Esophagus mucosa (tissue), 1 donor: ENCODE results near the gene CELSR1. TPM values are rescaled to one million over a fixed set of nuclear protein-coding genes. Genes with fewer than 3 reads are reported as not detected.
A peak's percentile ranks its signal among the peaks of the same experiment; 100 is the strongest.

Experiments
- ATAC-seq: fragments of 200-7000 bp; cut with Tn5 transposase; one replicate; pipeline ENCODE4 v1.9.1; 2020
- total RNA-seq: library from RNA; stranded (reverse); gene quantifications from one replicate; pipeline ENCODE4 v1.2.4, GENCODE V29; 2023
- donor health status: DM: yes; HTN: yes; CAD: no.

CELSR1 gene
- total RNA-seq = 36.0 TPM

DNA sequence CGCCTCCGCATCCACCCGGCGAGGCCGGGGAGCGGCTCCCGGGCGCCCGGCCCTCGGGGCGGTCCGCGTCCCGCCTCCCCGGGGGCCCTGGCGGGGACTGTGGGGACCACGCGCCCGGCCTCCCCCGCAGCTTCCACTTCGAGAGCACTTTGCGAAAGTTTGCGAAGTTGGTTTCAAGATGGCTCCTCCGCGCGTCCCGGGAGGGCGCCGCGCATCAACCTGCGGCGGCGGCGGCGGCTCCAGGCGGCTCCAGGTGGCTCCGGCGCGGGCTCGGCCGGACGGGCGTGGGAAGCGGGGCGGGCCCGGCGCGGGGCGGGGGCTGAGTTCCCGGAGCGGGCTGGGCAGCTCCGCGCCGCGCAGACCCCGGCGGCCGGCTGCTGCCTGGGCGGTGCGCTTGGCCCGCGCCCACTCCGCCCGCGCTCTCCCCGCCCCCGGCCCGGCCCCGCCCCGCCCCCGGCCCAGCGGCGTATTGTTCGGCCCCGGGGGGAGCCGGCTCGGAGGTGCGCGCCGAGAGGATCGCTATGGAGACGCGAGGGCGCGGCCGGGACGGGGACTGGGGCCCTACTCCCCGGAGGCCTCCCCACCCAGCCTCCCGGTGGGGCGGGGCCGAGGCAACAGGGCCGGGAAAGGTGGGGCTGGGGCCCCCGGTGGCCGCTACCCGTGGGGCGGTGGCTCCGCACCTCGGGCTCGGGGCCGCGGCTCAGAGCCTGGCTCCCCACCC is at the start of gene CELSR1:
TSS of gene CELSR1 (minus strand) at position 396 of the 721 bp plus-strand sequence. CDS start 450 bp downstream, outside the sequence.
- peak; percentile 67 for ATAC-seq

GRCh38 chr22:46587061-46587460 is 49.6 kb upstream of the CELSR1 start:
- no peak for ATAC-seq

- ATAC-seq = no peak
Observed at GRCh38 chr22:46586531-46587011, 49.2 kb upstream of the CELSR1 start.

DNA sequence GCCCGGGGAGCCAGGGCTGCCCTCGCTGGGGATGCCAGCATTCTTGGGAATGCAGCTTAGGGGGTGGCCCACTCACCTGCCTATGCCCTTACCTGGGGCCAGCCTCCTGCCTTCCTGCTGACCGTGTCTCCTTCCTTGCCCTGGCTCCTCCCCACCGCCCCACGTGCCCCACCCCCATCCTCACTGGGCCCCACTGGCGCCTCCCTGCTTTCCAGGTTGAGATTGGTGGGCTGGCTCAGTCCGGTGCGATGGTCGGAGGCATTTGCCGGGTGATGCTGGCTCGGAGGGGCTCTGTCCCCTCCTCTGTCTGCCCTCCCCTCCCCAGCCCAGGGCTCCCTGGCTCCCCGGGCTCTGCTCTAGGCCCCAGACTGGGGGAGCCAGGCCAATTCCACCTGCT is 48.7 kb upstream of the CELSR1 start:
- ATAC-seq = no peak

DNA sequence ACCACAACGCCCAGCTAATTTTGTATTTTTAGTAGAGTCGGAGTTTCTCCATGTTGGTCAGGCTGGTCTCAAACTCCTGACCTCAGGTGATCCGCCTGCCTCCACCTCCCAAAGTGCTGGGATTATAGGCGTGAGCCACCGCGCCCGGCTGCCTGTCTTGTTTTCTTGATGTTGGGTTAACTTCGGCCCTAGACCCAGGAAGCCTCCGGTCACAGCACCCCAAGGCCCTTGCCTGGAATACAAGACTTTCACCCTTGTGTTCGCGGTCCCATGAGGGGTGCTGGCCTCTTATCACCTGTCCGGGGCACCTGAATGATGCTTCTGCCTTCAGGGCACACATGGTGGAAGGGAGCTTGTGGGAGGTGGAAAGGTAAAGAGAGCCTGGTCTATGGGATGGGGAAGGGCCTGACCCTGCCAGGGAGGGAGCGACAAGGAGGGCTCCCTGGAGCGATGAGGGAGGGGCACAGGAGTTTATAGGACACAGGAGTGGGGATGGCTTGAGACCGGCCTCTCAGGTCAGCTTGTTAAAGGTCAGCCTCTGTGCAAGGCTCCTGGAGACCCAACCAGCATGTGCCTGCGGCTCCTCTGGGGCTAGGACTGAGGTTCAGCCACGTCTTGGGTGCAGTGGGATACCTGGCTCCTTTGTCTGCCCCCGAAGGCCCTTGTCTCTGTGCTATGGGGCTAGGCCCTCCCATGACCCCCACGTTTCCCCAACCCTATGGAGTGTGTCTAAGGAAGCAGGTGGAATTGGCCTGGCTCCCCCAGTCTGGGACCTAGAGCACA is 48.1 kb upstream of the CELSR1 start:
- ATAC-seq = no peak

GRCh38 chr22:46584081-46584921 is 46.9 kb upstream of the CELSR1 start:
- peak; percentile 54 for ATAC-seq

- ATAC-seq = no peak
Observed at GRCh38 chr22:46583571-46583970, 46.2 kb upstream of the CELSR1 start.

- no peak for ATAC-seq
Observed at GRCh38 chr22:46582281-46582933, 45.0 kb upstream of the CELSR1 start.

DNA sequence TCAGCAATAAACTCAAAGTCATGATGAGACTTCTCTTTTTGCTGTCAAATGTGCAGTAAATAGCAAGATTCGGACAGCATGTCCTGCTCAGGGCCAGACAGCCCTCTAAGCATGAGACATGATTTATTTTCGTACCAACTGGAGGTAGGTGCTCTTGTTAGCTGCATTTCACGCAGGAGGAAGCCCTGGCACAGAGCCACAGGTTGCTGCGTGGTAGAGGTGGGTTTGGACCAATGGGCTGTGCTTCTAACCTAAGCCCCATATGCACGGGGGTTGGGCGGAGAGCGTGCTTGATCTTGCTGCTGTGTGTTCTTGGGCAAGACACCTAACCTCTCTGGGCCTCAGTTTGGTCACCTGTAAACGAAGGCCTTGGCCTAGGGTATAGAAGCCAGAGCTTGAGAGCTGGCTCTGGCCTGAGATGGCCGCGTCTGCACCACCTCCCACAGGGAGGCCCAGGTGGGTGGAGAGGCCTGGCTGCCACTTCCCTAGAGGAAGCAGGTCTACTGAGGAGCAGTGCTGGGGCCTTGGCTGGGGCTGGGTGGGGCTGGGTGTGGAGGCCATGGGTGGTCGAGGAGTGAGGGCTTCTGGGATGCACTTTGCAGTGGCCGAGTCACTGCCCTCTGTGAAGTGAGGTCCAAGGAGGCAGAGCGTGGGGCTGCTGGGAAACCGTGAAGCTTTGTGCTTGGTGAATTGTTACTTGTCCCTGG is 44.3 kb upstream of the CELSR1 start:
- ATAC-seq = no peak

DNA sequence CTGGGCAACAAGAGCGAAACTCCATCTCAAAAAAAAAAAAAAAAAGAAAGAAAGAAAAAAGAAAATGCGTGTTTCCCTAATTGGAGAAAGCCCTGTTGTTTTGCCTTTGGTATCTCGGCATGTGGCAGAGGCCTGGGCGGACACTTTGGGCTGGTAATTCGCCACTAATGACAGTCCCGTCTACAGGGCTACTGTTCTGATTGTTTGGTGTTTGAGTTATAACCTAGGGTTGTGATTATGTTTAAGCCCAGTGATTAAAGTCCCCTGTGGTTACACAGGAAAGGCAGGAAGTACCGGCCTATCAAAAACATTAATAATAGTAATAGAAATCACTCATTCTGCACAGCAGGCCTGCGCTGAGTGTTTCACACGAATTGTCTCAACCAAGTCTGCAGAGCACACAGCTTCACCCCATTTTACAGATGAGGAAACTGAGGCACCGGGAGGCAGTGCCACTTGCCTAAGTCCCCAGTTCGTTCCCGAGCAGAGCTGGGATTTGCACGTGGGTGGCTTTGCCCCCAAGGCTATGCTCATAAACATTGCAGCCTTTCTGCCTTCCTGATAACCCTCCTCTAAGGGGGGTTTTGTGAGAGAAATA is 43.6 kb upstream of the CELSR1 start:
- peak; percentile 53 for ATAC-seq

DNA sequence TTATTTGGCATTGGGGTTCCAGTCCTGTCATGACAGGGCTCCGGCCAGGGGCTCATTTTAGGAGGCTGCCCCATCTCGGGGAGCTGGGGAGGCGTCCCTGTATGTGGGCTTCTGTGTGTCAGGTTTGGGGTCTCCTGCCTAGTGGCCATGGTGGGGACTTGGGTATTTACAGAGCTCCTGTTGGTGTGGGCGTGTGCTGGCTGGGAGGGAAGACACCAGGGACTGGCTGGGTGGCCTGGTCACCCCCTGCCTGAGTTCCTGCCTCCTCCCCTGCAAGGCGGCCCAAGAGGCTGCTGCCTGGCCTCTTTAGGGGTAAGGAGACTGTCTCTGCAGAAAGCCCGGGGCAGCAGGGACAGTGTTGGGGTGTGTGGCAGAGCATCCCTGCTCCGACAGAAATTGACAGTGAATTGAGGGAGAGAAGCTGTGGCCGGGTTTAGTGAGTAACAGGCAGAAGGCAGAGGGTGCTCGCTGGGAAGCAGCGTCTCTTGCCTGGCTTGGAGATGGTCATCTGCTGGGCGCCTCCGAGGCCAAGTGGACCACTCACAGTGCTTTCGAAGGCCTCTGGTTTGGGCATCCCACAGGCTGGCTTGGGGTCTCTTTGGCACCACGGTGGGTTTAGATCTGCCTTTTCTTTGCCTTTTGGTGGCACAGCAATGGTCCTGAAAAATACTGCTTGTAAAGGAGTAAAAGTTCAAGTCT is 42.5 kb upstream of the CELSR1 start:
- ATAC-seq = no peak

DNA sequence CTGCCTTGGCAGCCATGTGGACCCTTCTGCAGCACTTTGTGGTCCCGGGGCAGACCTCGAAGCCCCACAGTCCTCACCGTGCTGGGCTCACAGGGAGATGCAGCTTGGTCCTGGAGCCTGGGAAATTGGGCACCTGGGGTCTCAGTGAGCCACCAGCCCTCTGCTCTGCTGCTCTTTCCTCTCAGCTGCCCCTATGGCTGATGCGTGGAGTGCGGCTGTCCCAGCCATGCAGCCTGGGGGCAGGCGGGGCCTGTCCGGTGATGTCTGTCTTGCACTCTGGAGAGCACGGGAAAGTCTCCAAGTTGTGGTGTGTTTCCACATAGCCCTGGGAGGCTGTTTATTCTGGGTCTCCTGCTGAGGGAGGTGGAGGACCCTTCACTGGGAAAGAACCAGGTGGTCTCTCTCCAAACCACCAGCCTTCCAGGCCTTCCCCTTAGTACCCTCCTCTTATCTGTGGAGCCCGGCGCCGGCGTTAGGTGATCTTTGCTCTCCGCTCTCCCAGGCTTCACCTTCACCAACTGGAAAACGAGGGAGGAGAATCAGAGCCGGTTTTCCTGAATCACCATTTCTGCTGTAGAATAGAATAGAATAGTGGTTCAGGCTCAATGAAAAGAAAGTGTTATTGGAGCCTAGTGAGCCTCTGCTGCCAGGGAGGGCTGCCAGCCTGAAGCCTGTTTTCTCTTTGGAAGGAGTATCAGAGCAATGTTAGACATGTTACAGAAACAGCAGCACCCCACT is 41.6 kb upstream of the CELSR1 start:
- ATAC-seq = peak; percentile 1

DNA sequence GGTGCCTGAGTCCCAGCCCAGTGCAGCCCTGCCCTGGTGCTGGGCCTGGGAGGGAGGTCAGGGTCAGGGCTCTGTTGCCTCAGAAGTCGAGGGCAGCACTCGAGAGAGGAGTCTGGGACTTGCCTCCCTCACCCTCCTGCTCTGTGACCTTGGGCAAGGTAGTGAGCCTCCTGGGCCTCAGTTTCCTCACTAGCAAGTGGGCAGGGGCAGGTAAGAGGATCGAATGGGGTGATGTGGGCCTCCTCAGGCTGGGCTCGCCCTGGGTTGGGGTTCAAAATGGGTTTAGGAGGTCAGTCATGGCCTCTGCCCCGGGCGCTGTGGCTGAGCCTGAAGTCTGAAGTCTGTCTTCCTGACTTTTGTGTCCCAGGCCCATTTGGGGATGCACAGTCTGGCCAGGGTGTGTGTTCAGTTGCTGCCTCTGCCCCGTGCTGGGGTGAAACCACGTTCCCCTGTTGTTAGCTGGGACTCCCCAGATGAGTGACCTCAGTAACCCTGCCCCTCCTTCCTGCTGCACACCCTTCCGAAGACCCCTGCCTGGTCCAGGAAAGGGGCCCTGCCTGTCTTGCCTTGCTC is 40.9 kb upstream of the CELSR1 start:
- ATAC-seq = no peak

DNA sequence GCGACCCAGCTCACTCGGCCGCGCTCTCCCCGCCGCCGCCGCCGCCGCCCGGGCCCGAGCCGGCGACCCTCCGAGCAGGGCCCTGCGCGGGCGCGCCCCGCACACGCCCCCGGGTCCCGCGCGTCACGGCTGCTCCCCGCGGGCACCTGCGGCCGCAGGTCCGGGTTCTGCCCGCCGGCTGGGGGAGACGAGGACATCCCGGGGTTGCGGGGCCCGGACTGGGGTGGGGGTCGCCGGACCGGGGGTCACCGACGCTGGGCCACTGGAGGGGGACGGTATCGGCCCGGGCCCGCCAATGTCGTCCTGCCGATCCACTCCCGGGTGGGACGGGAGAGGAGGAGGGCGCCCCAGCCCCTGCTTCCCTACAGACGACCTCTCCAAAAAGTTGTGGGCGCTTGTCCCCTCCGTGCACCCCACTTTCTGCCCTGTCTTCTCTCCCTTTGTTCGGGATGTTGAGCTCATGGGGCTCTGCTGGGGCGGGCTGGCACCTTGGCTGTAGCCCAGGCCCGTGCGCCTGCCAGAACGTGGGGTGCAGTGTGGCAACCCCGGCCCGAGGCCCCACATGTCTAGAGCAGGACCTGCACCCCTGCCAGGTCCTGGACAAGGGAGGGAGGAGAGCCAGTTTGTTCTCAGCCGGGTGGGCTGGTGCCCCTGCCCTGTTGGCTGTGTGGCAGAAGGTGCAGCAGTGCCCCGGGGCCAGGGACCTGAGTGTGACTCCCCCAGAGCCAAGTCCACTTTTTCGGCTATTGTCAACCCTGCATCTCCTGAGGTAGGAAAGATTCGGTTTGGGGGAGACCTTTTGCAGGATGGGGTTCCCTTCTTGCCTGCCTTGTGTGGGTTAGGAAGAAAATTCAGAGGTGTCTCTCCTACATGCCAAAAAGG is 40.2 kb upstream of the CELSR1 start:
- peak; percentile 28 for ATAC-seq

DNA sequence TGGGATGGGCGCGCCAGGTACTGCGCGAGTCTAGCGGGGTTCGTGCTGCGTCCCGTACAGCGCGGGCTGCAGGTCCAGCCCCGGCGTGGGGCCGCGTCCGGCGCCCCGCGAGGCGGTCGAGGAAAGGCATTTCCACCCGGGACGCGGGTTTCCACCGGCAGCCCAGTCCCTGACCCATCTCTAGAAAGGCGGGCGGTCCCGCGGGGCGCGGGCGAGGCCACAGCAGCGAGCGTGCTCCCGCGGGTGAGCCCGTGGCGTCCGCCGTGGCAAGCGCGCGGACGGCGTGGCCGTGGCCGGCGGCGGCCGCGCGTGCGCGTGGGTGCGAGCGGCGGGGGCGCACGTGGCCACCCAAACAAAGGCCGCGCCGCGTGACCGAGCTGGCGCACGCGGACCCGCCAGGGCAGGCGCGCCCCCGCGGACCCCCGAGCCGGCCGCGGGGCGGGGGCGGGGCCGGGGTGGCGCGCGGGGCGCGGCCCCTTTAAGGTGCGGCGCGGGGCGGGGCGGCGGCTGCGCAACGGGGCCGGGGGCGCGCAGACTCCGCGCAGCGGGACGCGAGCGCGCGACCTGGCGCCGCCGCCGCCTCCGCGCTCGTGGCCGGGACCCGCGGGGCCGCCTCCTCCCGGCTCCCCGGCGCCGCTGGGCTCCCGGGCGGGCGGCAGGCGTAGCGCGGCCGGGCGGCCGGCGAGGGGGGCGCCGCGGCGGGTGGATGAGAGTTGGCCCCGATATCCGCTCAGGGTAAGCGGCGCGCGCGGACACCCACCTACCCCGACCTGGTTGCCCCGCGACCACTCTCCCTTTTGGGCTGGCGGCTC is 39.3 kb upstream of the CELSR1 start:
- ATAC-seq = peak; percentile 23

GRCh38 chr22:46575911-46576555 is 38.6 kb upstream of the CELSR1 start:
- ATAC-seq = no peak
